Thoracic aorta (tissue), 2 donors: ENCODE data around the gene PCNT. TPM values are rescaled to one million over a fixed set of nuclear protein-coding genes. Genes with fewer than 3 reads are reported as not detected.
"Not testable (repeated sequence)": the region's sequence is repeated elsewhere in the genome, so short reads cannot be mapped to it uniquely, and the experiment has no call there.

Source experiments
- ATAC-seq: fragments of 150-250 bp; one replicate; pipeline ENCODE4 v1.8.0; 2017; ENCODE audit warnings: low read depth; ENCODE audit not compliant: insufficient number of reproducible peaks, low FRiP score
- DNase-seq: peaks from one replicate; pipeline ENCODE4 v3.0.0-alpha.2; 2020; ENCODE audit warnings: low spot score
- H3K27ac ChIP-seq, 2 donors: fragments of 200-600 bp; sonication (generic); 1 replicate in 1 of 2; 2 replicates in 1 of 2; pipeline ENCODE4 v1.5.1; 2016; ENCODE audit warnings: mild to moderate bottlenecking in 2 of 2, moderate library complexity in 2 of 2
- H3K27me3 ChIP-seq: fragments of 200-600 bp; sonication (generic); replicated peaks from 2 replicates; pipeline ENCODE4 v1.6.0; 2016; ENCODE audit warnings: mild to moderate bottlenecking; ENCODE audit not compliant: insufficient read depth
- H3K36me3 ChIP-seq: fragments of 200-600 bp; sonication (generic); one replicate; pipeline ENCODE4 v1.5.1; 2016
- H3K4me1 ChIP-seq, 2 donors: fragments of 200-600 bp; sonication (generic); 1 replicate in 1 of 2; 2 replicates in 1 of 2; pipeline versions ENCODE4 v1.5.1 to v1.6.0; 2016; ENCODE audit warnings: low read depth in 2 of 2, mild to moderate bottlenecking in 1 of 2; ENCODE audit not compliant: control insufficient read depth in 1 of 2
- H3K4me3 ChIP-seq: fragments of 200-600 bp; sonication (generic); 2 replicates; pipeline ENCODE4 v1.5.1; 2016; ENCODE audit warnings: mild to moderate bottlenecking
- H3K9me3 ChIP-seq: fragments of 200-600 bp; sonication (generic); 2 replicates; pipeline ENCODE4 v1.5.1; 2016
- total RNA-seq, 2 donors: library from RNA; depleted of rRNA; stranded (reverse); fragments of >200 nt; gene quantifications; one replicate each; pipeline versions ENCODE4 v1.1.0 to v1.2.3, GENCODE V29; 2016
- TF ChIP-seq, protein P1 (sequence below): fragments of 200-600 bp; sonication (generic); IDR thresholded peaks from one replicate; pipeline ENCODE4 v1.5.1; 2019; ENCODE audit warnings: antibody characterized with exemption

Gene PCNT
- total RNA-seq, 2 donors from 2014 or later: 46.8 to 51.4 TPM

DNA sequence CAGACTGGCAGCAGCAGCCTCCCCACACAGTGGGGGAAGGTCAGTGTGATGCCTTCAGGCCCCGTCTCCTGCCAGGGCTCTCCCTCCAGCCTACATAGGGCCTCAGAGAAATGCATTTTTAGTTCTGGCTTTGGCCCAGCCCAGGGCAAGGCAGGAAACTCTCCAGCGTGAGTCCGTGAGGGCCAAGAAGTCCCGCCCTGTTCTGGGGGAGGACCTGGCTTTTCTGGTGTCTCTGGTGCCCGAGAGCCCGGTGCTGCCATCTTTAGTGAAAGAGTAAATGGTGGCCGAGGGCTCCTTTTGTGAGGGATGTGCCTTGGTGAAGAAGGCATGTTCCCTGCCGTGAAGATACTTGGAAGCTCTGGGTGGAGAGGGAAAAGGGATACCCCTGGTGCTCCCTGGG is 120.0 kb downstream of the PCNT start:
- Histone ChIP-seq H3K9me3 (no peaks in the 10 kb centered on the region), H3K4me1 (no peaks in the 10 kb centered on the region), H3K4me3 (no peak overlapping the region), H3K27me3 (no peaks in the 10 kb centered on the region), H3K36me3 (peaks cover 35% of the 10 kb centered on the region), H3K27ac (no peak overlapping the region)
- ATAC-seq: no peak
- TF ChIP-seq, protein P1, sequence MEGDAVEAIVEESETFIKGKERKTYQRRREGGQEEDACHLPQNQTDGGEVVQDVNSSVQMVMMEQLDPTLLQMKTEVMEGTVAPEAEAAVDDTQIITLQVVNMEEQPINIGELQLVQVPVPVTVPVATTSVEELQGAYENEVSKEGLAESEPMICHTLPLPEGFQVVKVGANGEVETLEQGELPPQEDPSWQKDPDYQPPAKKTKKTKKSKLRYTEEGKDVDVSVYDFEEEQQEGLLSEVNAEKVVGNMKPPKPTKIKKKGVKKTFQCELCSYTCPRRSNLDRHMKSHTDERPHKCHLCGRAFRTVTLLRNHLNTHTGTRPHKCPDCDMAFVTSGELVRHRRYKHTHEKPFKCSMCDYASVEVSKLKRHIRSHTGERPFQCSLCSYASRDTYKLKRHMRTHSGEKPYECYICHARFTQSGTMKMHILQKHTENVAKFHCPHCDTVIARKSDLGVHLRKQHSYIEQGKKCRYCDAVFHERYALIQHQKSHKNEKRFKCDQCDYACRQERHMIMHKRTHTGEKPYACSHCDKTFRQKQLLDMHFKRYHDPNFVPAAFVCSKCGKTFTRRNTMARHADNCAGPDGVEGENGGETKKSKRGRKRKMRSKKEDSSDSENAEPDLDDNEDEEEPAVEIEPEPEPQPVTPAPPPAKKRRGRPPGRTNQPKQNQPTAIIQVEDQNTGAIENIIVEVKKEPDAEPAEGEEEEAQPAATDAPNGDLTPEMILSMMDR: no peak
- no peak for DNase-seq

DNA sequence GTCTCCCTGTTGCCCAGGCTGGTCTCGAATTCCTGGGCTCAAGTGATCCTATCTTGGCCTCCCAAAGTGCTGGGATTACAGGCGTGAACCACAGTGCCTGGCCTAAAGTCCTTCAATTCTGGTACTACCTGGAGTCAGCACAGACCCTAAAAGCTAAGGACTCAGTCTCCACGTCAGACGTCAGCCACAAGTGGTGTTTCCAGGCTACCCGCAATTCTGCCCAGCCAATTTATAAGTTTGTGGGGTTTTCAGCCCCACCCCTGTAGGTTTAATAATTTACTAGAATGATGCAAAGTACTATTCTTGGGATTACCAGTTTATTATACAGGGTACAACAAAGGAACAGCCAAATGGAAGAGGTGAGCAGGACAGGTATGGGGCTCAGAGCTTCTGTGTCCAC is 124.2 kb downstream of the PCNT start:
- Histone ChIP-seq H3K4me3 (no peak overlapping the region), H3K27me3 (no peaks in the 10 kb centered on the region), H3K4me1 (no peaks in the 10 kb centered on the region), H3K36me3 (no peaks in the 10 kb centered on the region), H3K9me3 (no peaks in the 10 kb centered on the region), H3K27ac (no peak overlapping the region)
- DNase-seq (no peak), ATAC-seq (no peak)
- TF ChIP-seq, protein P1: no peak

- H3K9me3 ChIP-seq, H3K27ac ChIP-seq, H3K4me1 ChIP-seq, H3K36me3 ChIP-seq, ATAC-seq, H3K4me3 ChIP-seq, DNase-seq, H3K27me3 ChIP-seq: not testable (repeated sequence)
These were observed 124.9 kb downstream of the PCNT start for GRCh38 chr21:46448855-46449254.

DNA sequence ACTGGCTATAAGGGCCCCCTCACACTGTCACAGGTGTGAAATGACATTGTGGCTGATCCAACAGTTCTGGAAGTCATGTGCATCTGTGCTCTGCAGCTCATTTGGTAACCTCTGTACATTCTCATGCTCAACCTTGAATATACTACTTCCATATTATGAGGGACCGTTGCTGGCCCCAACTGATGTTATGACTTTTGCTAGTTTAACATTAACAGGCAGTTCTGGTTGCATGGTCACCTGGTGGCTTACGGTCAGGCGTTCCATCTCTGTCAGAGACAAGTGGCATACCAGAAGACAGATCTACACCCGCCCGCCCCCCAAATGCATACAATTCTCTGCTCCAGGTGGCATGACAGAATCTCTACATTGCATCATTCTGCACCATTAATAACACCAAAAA is 128.8 kb downstream of the PCNT start:
- DNase-seq (no peak), ATAC-seq (no peak)
- no peak overlapping the region for H3K27ac ChIP-seq
- peaks cover 5 to 34% of the 10 kb centered on the region in 2 donors for H3K4me1 ChIP-seq
- no peaks in the 10 kb centered on the region for H3K9me3 ChIP-seq
- no peaks in the 10 kb centered on the region for H3K36me3 ChIP-seq
- TF ChIP-seq, protein P1: no peak
- H3K4me3 ChIP-seq: no peak overlapping the region
- H3K27me3 ChIP-seq: no peaks in the 10 kb centered on the region

GRCh38 chr21:46454142-46454541 is 130.2 kb downstream of the PCNT start:
- H3K27ac ChIP-seq: no peak overlapping the region
- H3K9me3 ChIP-seq: no peaks in the 10 kb centered on the region
- H3K4me3 ChIP-seq: no peak overlapping the region
- DNase-seq (no peak), ATAC-seq (no peak)
- H3K27me3 ChIP-seq: no peaks in the 10 kb centered on the region
- H3K4me1 ChIP-seq: peaks cover 7 to 38% of the 10 kb centered on the region in 2 donors
- H3K36me3 ChIP-seq: no peaks in the 10 kb centered on the region
- TF ChIP-seq, protein P1: no peak

DNA sequence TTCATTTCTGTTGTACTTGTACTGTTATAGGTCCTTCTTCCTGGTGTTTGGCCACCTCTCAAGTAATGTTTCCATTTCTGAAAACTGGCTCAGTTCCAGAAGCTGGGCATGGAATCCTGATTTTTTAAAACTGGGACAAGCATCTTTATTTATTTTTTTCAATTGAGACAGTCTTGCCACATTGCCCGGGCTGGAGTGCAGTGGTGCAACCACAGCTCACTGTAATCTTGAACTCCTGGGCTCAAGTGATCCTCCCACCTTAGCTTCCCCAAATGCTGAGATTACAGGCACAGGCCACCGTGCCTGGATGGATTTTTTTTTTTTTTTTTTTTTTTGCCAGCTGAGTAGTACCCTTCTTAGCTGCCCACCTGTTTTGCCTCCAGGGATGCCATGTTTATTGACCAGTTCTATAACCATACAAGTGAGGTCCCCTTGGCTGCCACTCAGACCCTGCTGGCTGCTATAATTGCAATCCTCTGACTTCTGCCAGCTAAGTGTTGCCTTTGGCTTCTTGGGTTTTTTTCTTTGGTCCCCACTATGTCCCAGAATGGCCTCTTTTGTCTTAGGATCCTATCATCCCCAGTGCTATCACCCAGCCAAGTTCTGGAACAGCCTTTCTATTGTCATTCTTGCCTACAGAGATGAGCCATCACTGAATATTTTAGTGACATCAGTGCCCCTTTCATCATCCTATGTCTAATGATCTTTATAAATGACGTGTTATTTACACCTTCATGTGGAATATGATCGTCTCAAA is 130.9 kb downstream of the PCNT start:
- DNase-seq (no peak), ATAC-seq (no peak)
- no peaks in the 10 kb centered on the region for H3K9me3 ChIP-seq
- peaks cover 8 to 42% of the 10 kb centered on the region in 2 donors for H3K4me1 ChIP-seq
- H3K27ac ChIP-seq: no peak overlapping the region
- TF ChIP-seq, protein P1: no peak
- H3K27me3 ChIP-seq: no peaks in the 10 kb centered on the region
- no peaks in the 10 kb centered on the region for H3K36me3 ChIP-seq
- H3K4me3 ChIP-seq: no peak overlapping the region
